HepG2 (cell line): ENCODE results near the gene SDR42E2. TPM values are rescaled to one million over a fixed set of nuclear protein-coding genes. Genes with fewer than 3 reads are reported as not detected.
A peak's percentile ranks its signal among the peaks of the same experiment; 100 is the strongest.

ENCODE experiments used
- ASH2L ChIP-seq: fragments of 300-600, 200-600 bp; sonication (generic); IDR thresholded peaks from 2 replicates; pipeline ENCODE4 v1.7.0; 2017; ENCODE audit warnings: low read depth, mild to moderate bottlenecking, moderate library complexity, mixed read lengths, low read length; ENCODE audit not compliant: insufficient read length
- DZIP1 ChIP-seq: sonication (generic); formaldehyde crosslinking; IDR thresholded peaks from 2 replicates; pipeline ENCODE4 v1.5.0; 2020; ENCODE audit warnings: mild to moderate bottlenecking, missing genetic modification reagents
- FOXA3 ChIP-seq: IDR thresholded peaks from 2 replicates; pipeline ENCODE4 v1.6.1; 2016; ENCODE audit warnings: missing genetic modification reagents, missing compliant biosample characterization
- HMGA1 ChIP-seq: sonication (generic); formaldehyde crosslinking; conservative IDR thresholded peaks from 2 replicates; pipeline ENCODE4 v1.4.0; 2020; ENCODE audit warnings: missing genetic modification reagents
- KDM2A ChIP-seq: sonication (generic); formaldehyde crosslinking; IDR thresholded peaks from 2 replicates; pipeline ENCODE4 v1.4.0; 2020; ENCODE audit warnings: low read depth, missing genetic modification reagents, borderline replicate concordance
- LRRFIP1 ChIP-seq: sonication (generic); formaldehyde crosslinking; conservative IDR thresholded peaks from 2 replicates; pipeline ENCODE4 v1.4.0; 2020; ENCODE audit warnings: missing genetic modification reagents
- MTF1 ChIP-seq: sonication (generic); formaldehyde crosslinking; IDR thresholded peaks from 2 replicates; pipeline ENCODE4 v1.5.0; 2020; ENCODE audit warnings: missing genetic modification reagents
- MYPOP ChIP-seq: sonication (generic); formaldehyde crosslinking; IDR thresholded peaks from 2 replicates; pipeline ENCODE4 v1.8.1; 2023; ENCODE audit warnings: mild to moderate bottlenecking, moderate library complexity, missing genetic modification reagents
- NFYB ChIP-seq: sonication (generic); formaldehyde crosslinking; IDR thresholded peaks from 2 replicates; pipeline ENCODE4 v1.4.0; 2020; ENCODE audit warnings: missing genetic modification reagents
- REXO4 ChIP-seq: sonication (generic); formaldehyde crosslinking; IDR thresholded peaks from 2 replicates; pipeline ENCODE4 v1.8.0; 2022; ENCODE audit warnings: missing genetic modification reagents, mild to moderate bottlenecking, borderline replicate concordance
- SAP130 ChIP-seq: IDR thresholded peaks from 2 replicates; pipeline ENCODE4 v1.6.1; 2016; ENCODE audit warnings: low read depth
- TBP ChIP-seq: sonication (generic); formaldehyde crosslinking; IDR thresholded peaks from 2 replicates; pipeline ENCODE4 v1.5.0; 2020; ENCODE audit warnings: missing genetic modification reagents
- ZBTB8A ChIP-seq: sonication (generic); formaldehyde crosslinking; IDR thresholded peaks from 2 replicates; pipeline ENCODE4 v1.4.0; 2020; ENCODE audit warnings: mild to moderate bottlenecking, low read depth, missing genetic modification reagents, borderline replicate concordance
- ZFAT ChIP-seq: sonication (generic); formaldehyde crosslinking; conservative IDR thresholded peaks from 2 replicates; pipeline ENCODE4 v1.8.1; 2023; ENCODE audit warnings: missing genetic modification reagents, inconsistent platforms
- ZGPAT ChIP-seq: IDR thresholded peaks from 2 replicates; pipeline ENCODE4 v1.6.1; 2016; ENCODE audit warnings: mild to moderate bottlenecking
- ZNF232 ChIP-seq: sonication (generic); formaldehyde crosslinking; IDR thresholded peaks from 2 replicates; pipeline ENCODE4 v1.4.0; 2020; ENCODE audit warnings: missing genetic modification reagents, borderline replicate concordance
- ZNF24 ChIP-seq: fragments of 450-650 bp; IDR thresholded peaks from 2 replicates; pipeline ENCODE4 v1.6.1; 2017; ENCODE audit warnings: antibody characterized with exemption, mild to moderate bottlenecking
- ZNF34 ChIP-seq: sonication (generic); formaldehyde crosslinking; IDR thresholded peaks from 2 replicates; pipeline ENCODE4 v1.4.0; 2020; ENCODE audit warnings: mild to moderate bottlenecking, missing genetic modification reagents, borderline replicate concordance
- ZNF354B ChIP-seq: sonication (generic); formaldehyde crosslinking; IDR thresholded peaks from 2 replicates; pipeline ENCODE4 v1.8.0; 2022; ENCODE audit warnings: mild to moderate bottlenecking, missing genetic modification reagents
- ZNF563 ChIP-seq: sonication (generic); formaldehyde crosslinking; IDR thresholded peaks from 2 replicates; pipeline ENCODE4 v1.8.0; 2022; ENCODE audit warnings: mild to moderate bottlenecking, moderate library complexity, missing genetic modification reagents
- ZNF567 ChIP-seq: sonication (generic); formaldehyde crosslinking; IDR thresholded peaks from 2 replicates; pipeline ENCODE4 v1.8.1; 2023; ENCODE audit warnings: mild to moderate bottlenecking, missing genetic modification reagents, borderline replicate concordance
- ZNF761 ChIP-seq: sonication (generic); formaldehyde crosslinking; conservative IDR thresholded peaks from 2 replicates; pipeline ENCODE4 v1.4.0; 2020; ENCODE audit warnings: mild to moderate bottlenecking, missing genetic modification reagents
- polyA plus RNA-seq, 8 experiments: library from polyadenylated mRNA; depleted of rRNA in 3 of 8; stranded (reverse) in 7 of 8; unstranded in 1 of 8; fragments of >200 nt; fragmentation: Illumina TruSeq in 4 of 8; extraction: Trizol in 4 of 8; gene quantifications; 2 replicates each; pipeline versions ENCODE4 v1.2.1 to v1.2.3, GENCODE V29; 2011 to 2016; ENCODE audit warnings: low read depth in 4 of 8, missing spikeins in 1 of 8, mixed read lengths in 1 of 8; ENCODE audit not compliant: insufficient read depth in 1 of 8
- total RNA-seq, 5 experiments: library from RNA; depleted of rRNA; stranded (reverse); fragments of >200 nt; fragmentation: Illumina TruSeq; extraction: Trizol; gene quantifications; 2 replicates each; pipeline ENCODE4 v1.2.3, GENCODE V29; 2016; ENCODE audit warnings: low read depth in 1 of 5

Gene SDR42E2
- total and polyA plus RNA-seq, 2 of the 13 experiments (the other 11 are each of a cell fraction or from before 2014, with no cell fraction given), result 0.05 to 0.11 TPM

GRCh38 chr16:22192261-22193062 is 30.2 kb downstream of the SDR42E2 start (continued):
- TF ChIP-seq LRRFIP1, result no peak
- TF ChIP-seq SAP130 (CRISPR knock-in tag), result peak; percentile 93
- peak; percentile 80 for TF ChIP-seq NFYB
- TF ChIP-seq TBP (CRISPR knock-in tag), result no peak
- peak; percentile 97 for TF ChIP-seq MYPOP (CRISPR knock-in tag)
- TF ChIP-seq ZNF34 (CRISPR knock-in tag), result 0 out of 2 replicates have a peak, but pooled peaks have one; percentile 47
- no peak for TF ChIP-seq ZFAT (CRISPR knock-in tag)
- TF ChIP-seq ZBTB8A (CRISPR knock-in tag), result 0 out of 2 replicates have a peak, but pooled peaks have one; percentile 43
- no peak for TF ChIP-seq MTF1 (CRISPR knock-in tag)
- no peak for TF ChIP-seq DZIP1
- peak; percentile 80; the same call in 1 of the 2 replicates for TF ChIP-seq KDM2A (CRISPR knock-in tag)
- peak; percentile 37; the same call in 1 of the 2 replicates for TF ChIP-seq ZNF24
- peak; percentile 95 for TF ChIP-seq ASH2L
- TF ChIP-seq ZGPAT (CRISPR knock-in tag), result peak; percentile 93
- TF ChIP-seq ZNF354B (CRISPR knock-in tag), result no peak; the same call in 1 of the 2 replicates
- no peak; the same call in 1 of the 2 replicates for TF ChIP-seq REXO4 (CRISPR knock-in tag)
- TF ChIP-seq ZNF563 (CRISPR knock-in tag), result peak; percentile 78; the same call in 1 of the 2 replicates
- TF ChIP-seq FOXA3 (CRISPR knock-in tag), result peak; percentile 97
- TF ChIP-seq HMGA1 (CRISPR knock-in tag), result no peak
- TF ChIP-seq ZNF567 (CRISPR knock-in tag), result no peak
- peak; percentile 96 for TF ChIP-seq ZNF761
- TF ChIP-seq ZNF232, result peak; percentile 92; the same call in 1 of the 2 replicates
